GM23338 (cell line): Measurements from ENCODE around the gene HNF1B. TPM values are rescaled to one million over a fixed set of nuclear protein-coding genes. Genes with fewer than 3 reads are reported as not detected.

ENCODE experiments used
- ATAC-seq: fragments of 200-7000 bp; cut with Tn5 transposase; 3 replicates; pipeline ENCODE4 v1.9.1; 2020
- DNase-seq: peaks from one replicate; pipeline ENCODE4 v3.0.0-alpha.2; 2015; ENCODE audit warnings: low spot score
- H2AFZ ChIP-seq: fragments of 200-600 bp; sonication (generic); 2 replicates; pipeline ENCODE4 v1.8.0; 2016; ENCODE audit warnings: antibody characterized with exemption, mild to moderate bottlenecking, moderate library complexity
- H3F3A ChIP-seq: fragments of 200-600 bp; sonication (generic); replicated peaks from 2 replicates; pipeline ENCODE4 v1.8.0; 2017; ENCODE audit warnings: antibody characterized with exemption, mixed run types, low read depth
- H3K27ac ChIP-seq: fragments of 200-600 bp; sonication (generic); 2 replicates; pipeline ENCODE4 v1.6.1; 2016; ENCODE audit warnings: low read depth
- H3K27me3 ChIP-seq: fragments of 200-600 bp; sonication (generic); 2 replicates; pipeline ENCODE4 v1.8.0; 2016; ENCODE audit warnings: mild to moderate bottlenecking, mixed run types, moderate library complexity; ENCODE audit not compliant: insufficient read depth
- H3K36me3 ChIP-seq: fragments of 200-600 bp; sonication (generic); 2 replicates; pipeline ENCODE4 v1.8.0; 2016; ENCODE audit warnings: mild to moderate bottlenecking; ENCODE audit not compliant: insufficient read depth
- H3K4me1 ChIP-seq: fragments of 200-600 bp; sonication (generic); 2 replicates; pipeline ENCODE4 v1.8.0; 2016; ENCODE audit warnings: mild to moderate bottlenecking, moderate library complexity; ENCODE audit not compliant: insufficient read depth
- H3K4me2 ChIP-seq: fragments of 200-600 bp; sonication (generic); 2 replicates; pipeline ENCODE4 v1.7.1; 2017; ENCODE audit warnings: mixed run types
- H3K4me3 ChIP-seq: fragments of 200-600 bp; sonication (generic); 2 replicates; pipeline ENCODE4 v1.6.1; 2016; ENCODE audit warnings: mixed run types
- H3K79me2 ChIP-seq: fragments of 200-600 bp; sonication (generic); replicated peaks from 2 replicates; pipeline ENCODE4 v1.8.0; 2017; ENCODE audit warnings: mild to moderate bottlenecking; ENCODE audit not compliant: insufficient read depth
- H3K9me2 ChIP-seq: fragments of 200-600 bp; sonication (generic); 2 replicates; pipeline ENCODE4 v1.8.0; 2017; ENCODE audit not compliant: insufficient read depth
- H4K20me1 ChIP-seq: fragments of 200-600 bp; sonication (generic); replicated peaks from 2 replicates; pipeline ENCODE4 v1.8.0; 2017; ENCODE audit warnings: mild to moderate bottlenecking; ENCODE audit not compliant: insufficient read depth
- H3K27ac Mint-ChIP-seq: 2 replicates; pipeline ENCODE4 v1.8.0; 2020; ENCODE audit warnings: inconsistent platforms, mild to moderate bottlenecking, moderate library complexity, mixed read lengths
- H3K27me3 Mint-ChIP-seq: 3 replicates; pipeline ENCODE4 v1.8.0; 2022; ENCODE audit warnings: low read depth, mild to moderate bottlenecking, moderate library complexity, mixed read lengths, inconsistent platforms; ENCODE audit not compliant: insufficient read depth, poor library complexity
- H3K36me3 Mint-ChIP-seq: 3 replicates; pipeline ENCODE4 v1.8.0; 2021; ENCODE audit warnings: low read depth, mild to moderate bottlenecking, inconsistent platforms, moderate library complexity, mixed read lengths
- H3K4me1 Mint-ChIP-seq: 3 replicates; pipeline ENCODE4 v1.8.0; 2020; ENCODE audit warnings: mild to moderate bottlenecking, inconsistent platforms, mixed read lengths
- H3K4me3 Mint-ChIP-seq: 3 replicates; pipeline ENCODE4 v1.8.0; 2021; ENCODE audit warnings: moderate library complexity, mild to moderate bottlenecking, inconsistent platforms, mixed read lengths
- H3K9me3 Mint-ChIP-seq: 3 replicates; pipeline ENCODE4 v1.8.0; 2020; ENCODE audit warnings: moderate library complexity, mild to moderate bottlenecking, inconsistent platforms, mixed read lengths
- ETS1 ChIP-seq: IDR thresholded peaks from 2 replicates; pipeline ENCODE4 v1.6.1; 2016; ENCODE audit warnings: antibody characterized with exemption
- EZH2 ChIP-seq: fragments of 200-600 bp; sonication (generic); IDR thresholded peaks from one replicate; pipeline ENCODE4 v1.8.0; 2017; ENCODE audit warnings: antibody characterized with exemption, mild to moderate bottlenecking, low read depth; ENCODE audit not compliant: unreplicated experiment
- EZH2phosphoT487 ChIP-seq: fragments of 200-600 bp; sonication (generic); IDR thresholded peaks from one replicate; pipeline ENCODE4 v1.8.1; 2018; ENCODE audit warnings: antibody characterized with exemption; ENCODE audit not compliant: unreplicated experiment
- NANOG ChIP-seq: IDR thresholded peaks from 2 replicates; pipeline ENCODE4 v1.6.1; 2016; ENCODE audit warnings: antibody characterized with exemption, borderline replicate concordance
- POLR2AphosphoS5 ChIP-seq: IDR thresholded peaks from 2 replicates; pipeline ENCODE4 v1.6.1; 2016; ENCODE audit warnings: antibody characterized with exemption, low read depth
- STAT1 ChIP-seq: IDR thresholded peaks from one replicate; pipeline ENCODE4 v1.6.1; 2016; ENCODE audit warnings: antibody characterized with exemption; ENCODE audit not compliant: unreplicated experiment
- ZNF114 ChIP-seq: fragments of 250-450 bp; sonication (Bioruptor Pico); IDR thresholded peaks from 2 replicates; pipeline ENCODE4 v1.5.0; 2020; ENCODE audit warnings: mild to moderate bottlenecking, moderate library complexity
- ZNF331 ChIP-seq: fragments of 250-450 bp; sonication (Bioruptor Pico); IDR thresholded peaks from 2 replicates; pipeline ENCODE4 v1.5.0; 2020; ENCODE audit warnings: low read depth, mild to moderate bottlenecking, moderate library complexity
- polyA plus RNA-seq: library from polyadenylated mRNA; unstranded; fragments of >200 nt; fragmentation: Nextera tagmentation; extraction: Ambion mirVana; gene quantifications from 2 replicates; pipeline ENCODE4 v1.2.1, GENCODE V29; 2016
- total RNA-seq: library from RNA; depleted of rRNA; stranded (reverse); fragments of >200 nt; shearing (Covaris generic); gene quantifications from 2 replicates; pipeline ENCODE4 v1.2.3, GENCODE V29; 2014
- TF ChIP-seq, protein P1 (sequence below): IDR thresholded peaks from one replicate; pipeline ENCODE4 v1.6.1; 2018; ENCODE audit warnings: antibody characterized with exemption; ENCODE audit not compliant: unreplicated experiment
- TF ChIP-seq, protein P2 (sequence below): fragments of 250-450 bp; sonication (Bioruptor Pico); IDR thresholded peaks from 2 replicates; pipeline ENCODE4 v1.5.0; 2020; ENCODE audit warnings: mild to moderate bottlenecking, moderate library complexity
- TF ChIP-seq, protein P3 (sequence below), 2 experiments: fragments of 200-600 bp in 1 of 2; sonication (generic) in 1 of 2; conservative IDR thresholded peaks; 2 replicates each; pipeline versions ENCODE4 v1.5.1 to v1.6.1; 2016 to 2017; ENCODE audit warnings: antibody characterized with exemption in 2 of 2, low read depth in 2 of 2, mild to moderate bottlenecking in 2 of 2, moderate library complexity in 1 of 2

Gene HNF1B
- total and polyA plus RNA-seq, 2 experiments from 2014 or later, result 0.07 to 0.19 TPM

- TF ChIP-seq ETS1, result no peak
Observed at GRCh38 chr17:37761059-37761458, 16.2 kb upstream of the HNF1B start (continued).

DNA sequence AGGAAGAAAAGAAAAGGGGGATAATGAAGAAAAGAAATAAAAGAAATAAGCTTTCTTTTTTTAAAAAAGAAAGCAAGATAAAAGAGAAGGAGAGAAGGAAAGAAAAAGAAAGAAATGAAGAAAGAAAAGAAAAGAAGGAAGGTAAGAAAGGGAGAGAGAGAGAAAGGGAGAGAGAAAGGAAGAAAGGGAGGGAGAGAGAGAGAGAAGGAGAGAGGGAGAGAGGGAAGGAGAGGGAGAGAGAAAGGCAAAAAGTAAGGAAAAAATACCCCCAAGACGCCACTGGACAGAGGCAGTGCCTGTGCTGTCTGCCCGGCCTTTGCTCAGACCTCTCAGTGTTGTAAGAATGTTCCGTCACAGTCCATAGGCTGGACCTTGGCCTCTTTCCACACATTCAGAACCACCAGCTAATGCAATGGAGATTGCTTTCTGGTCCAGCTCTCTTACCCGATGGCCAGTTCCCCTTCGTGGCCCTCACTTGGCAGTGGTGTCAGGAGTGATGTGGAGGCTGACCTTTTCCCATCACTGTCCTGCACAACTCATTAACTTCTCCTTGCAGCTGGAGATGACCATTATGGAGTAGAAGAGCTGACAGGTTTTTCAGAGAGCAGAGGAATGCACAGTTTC is 14.3 kb upstream of the HNF1B start:
- no peak for ATAC-seq
- DNase-seq, result no peak
- no peaks in the 10 kb centered on the region for H3K79me2 ChIP-seq
- no peaks in the 10 kb centered on the region for H3K36me3 ChIP-seq
- Mint-ChIP-seq H3K4me1 (no peaks in the 10 kb centered on the region), H3K4me3 (no peak overlapping the region), H3K27me3 (peaks cover 8% of the 10 kb centered on the region), H3K27ac (no peak overlapping the region), H3K36me3 (no peaks in the 10 kb centered on the region), H3K9me3 (no peaks in the 10 kb centered on the region)
- no peak overlapping the region for H3K4me2 ChIP-seq
- no peak overlapping the region for H3K27ac ChIP-seq
- H3K27me3 ChIP-seq, result no peaks in the 10 kb centered on the region
- no peaks in the 10 kb centered on the region for H3K4me1 ChIP-seq
- H3F3A ChIP-seq, result no peaks in the 10 kb centered on the region
- H2AFZ ChIP-seq, result no peak overlapping the region
- no peaks in the 10 kb centered on the region for H3K9me2 ChIP-seq
- H4K20me1 ChIP-seq, result no peaks in the 10 kb centered on the region
- no peak overlapping the region for H3K4me3 ChIP-seq
- TF ChIP-seq EZH2 (no peak), STAT1 (no peak), POLR2AphosphoS5 (no peak), EZH2phosphoT487 (no peak), ETS1 (no peak), ZNF331 (CRISPR knock-in tag) (no peak), ZNF114 (no peak), NANOG (no peak)
- TF ChIP-seq, protein P1, sequence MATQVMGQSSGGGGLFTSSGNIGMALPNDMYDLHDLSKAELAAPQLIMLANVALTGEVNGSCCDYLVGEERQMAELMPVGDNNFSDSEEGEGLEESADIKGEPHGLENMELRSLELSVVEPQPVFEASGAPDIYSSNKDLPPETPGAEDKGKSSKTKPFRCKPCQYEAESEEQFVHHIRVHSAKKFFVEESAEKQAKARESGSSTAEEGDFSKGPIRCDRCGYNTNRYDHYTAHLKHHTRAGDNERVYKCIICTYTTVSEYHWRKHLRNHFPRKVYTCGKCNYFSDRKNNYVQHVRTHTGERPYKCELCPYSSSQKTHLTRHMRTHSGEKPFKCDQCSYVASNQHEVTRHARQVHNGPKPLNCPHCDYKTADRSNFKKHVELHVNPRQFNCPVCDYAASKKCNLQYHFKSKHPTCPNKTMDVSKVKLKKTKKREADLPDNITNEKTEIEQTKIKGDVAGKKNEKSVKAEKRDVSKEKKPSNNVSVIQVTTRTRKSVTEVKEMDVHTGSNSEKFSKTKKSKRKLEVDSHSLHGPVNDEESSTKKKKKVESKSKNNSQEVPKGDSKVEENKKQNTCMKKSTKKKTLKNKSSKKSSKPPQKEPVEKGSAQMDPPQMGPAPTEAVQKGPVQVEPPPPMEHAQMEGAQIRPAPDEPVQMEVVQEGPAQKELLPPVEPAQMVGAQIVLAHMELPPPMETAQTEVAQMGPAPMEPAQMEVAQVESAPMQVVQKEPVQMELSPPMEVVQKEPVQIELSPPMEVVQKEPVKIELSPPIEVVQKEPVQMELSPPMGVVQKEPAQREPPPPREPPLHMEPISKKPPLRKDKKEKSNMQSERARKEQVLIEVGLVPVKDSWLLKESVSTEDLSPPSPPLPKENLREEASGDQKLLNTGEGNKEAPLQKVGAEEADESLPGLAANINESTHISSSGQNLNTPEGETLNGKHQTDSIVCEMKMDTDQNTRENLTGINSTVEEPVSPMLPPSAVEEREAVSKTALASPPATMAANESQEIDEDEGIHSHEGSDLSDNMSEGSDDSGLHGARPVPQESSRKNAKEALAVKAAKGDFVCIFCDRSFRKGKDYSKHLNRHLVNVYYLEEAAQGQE, result no peak
- TF ChIP-seq, protein P2, sequence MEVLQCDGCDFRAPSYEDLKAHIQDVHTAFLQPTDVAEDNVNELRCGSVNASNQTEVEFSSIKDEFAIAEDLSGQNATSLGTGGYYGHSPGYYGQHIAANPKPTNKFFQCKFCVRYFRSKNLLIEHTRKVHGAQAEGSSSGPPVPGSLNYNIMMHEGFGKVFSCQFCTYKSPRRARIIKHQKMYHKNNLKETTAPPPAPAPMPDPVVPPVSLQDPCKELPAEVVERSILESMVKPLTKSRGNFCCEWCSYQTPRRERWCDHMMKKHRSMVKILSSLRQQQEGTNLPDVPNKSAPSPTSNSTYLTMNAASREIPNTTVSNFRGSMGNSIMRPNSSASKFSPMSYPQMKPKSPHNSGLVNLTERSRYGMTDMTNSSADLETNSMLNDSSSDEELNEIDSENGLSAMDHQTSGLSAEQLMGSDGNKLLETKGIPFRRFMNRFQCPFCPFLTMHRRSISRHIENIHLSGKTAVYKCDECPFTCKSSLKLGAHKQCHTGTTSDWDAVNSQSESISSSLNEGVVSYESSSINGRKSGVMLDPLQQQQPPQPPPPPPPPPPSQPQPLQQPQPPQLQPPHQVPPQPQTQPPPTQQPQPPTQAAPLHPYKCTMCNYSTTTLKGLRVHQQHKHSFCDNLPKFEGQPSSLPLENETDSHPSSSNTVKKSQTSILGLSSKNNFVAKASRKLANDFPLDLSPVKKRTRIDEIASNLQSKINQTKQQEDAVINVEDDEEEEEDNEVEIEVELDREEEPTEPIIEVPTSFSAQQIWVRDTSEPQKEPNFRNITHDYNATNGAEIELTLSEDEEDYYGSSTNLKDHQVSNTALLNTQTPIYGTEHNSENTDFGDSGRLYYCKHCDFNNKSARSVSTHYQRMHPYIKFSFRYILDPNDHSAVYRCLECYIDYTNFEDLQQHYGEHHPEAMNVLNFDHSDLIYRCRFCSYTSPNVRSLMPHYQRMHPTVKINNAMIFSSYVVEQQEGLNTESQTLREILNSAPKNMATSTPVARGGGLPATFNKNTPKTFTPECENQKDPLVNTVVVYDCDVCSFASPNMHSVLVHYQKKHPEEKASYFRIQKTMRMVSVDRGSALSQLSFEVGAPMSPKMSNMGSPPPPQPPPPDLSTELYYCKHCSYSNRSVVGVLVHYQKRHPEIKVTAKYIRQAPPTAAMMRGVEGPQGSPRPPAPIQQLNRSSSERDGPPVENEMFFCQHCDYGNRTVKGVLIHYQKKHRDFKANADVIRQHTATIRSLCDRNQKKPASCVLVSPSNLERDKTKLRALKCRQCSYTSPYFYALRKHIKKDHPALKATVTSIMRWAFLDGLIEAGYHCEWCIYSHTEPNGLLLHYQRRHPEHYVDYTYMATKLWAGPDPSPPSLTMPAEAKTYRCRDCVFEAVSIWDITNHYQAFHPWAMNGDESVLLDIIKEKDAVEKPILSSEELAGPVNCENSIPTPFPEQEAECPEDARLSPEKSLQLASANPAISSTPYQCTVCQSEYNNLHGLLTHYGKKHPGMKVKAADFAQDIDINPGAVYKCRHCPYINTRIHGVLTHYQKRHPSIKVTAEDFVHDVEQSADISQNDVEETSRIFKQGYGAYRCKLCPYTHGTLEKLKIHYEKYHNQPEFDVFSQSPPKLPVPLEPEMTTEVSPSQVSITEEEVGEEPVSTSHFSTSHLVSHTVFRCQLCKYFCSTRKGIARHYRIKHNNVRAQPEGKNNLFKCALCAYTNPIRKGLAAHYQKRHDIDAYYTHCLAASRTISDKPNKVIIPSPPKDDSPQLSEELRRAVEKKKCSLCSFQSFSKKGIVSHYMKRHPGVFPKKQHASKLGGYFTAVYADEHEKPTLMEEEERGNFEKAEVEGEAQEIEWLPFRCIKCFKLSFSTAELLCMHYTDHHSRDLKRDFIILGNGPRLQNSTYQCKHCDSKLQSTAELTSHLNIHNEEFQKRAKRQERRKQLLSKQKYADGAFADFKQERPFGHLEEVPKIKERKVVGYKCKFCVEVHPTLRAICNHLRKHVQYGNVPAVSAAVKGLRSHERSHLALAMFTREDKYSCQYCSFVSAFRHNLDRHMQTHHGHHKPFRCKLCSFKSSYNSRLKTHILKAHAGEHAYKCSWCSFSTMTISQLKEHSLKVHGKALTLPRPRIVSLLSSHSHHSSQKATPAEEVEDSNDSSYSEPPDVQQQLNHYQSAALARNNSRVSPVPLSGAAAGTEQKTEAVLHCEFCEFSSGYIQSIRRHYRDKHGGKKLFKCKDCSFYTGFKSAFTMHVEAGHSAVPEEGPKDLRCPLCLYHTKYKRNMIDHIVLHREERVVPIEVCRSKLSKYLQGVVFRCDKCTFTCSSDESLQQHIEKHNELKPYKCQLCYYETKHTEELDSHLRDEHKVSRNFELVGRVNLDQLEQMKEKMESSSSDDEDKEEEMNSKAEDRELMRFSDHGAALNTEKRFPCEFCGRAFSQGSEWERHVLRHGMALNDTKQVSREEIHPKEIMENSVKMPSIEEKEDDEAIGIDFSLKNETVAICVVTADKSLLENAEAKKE (CRISPR knock-in tag), result no peak
- TF ChIP-seq, protein P3, sequence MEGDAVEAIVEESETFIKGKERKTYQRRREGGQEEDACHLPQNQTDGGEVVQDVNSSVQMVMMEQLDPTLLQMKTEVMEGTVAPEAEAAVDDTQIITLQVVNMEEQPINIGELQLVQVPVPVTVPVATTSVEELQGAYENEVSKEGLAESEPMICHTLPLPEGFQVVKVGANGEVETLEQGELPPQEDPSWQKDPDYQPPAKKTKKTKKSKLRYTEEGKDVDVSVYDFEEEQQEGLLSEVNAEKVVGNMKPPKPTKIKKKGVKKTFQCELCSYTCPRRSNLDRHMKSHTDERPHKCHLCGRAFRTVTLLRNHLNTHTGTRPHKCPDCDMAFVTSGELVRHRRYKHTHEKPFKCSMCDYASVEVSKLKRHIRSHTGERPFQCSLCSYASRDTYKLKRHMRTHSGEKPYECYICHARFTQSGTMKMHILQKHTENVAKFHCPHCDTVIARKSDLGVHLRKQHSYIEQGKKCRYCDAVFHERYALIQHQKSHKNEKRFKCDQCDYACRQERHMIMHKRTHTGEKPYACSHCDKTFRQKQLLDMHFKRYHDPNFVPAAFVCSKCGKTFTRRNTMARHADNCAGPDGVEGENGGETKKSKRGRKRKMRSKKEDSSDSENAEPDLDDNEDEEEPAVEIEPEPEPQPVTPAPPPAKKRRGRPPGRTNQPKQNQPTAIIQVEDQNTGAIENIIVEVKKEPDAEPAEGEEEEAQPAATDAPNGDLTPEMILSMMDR (conservative IDR thresholded peaks at IDR 0.05; ENCODE audit: low read depth in 2 of 2), result no peak
